ENCODE data around the gene SZRD1.
"Not testable (repeated sequence)": the region's sequence is repeated elsewhere in the genome, so short reads cannot be mapped to it uniquely, and the experiment has no call there.

SZRD1 gene, protein sequence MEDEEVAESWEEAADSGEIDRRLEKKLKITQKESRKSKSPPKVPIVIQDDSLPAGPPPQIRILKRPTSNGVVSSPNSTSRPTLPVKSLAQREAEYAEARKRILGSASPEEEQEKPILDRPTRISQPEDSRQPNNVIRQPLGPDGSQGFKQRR

DNA sequence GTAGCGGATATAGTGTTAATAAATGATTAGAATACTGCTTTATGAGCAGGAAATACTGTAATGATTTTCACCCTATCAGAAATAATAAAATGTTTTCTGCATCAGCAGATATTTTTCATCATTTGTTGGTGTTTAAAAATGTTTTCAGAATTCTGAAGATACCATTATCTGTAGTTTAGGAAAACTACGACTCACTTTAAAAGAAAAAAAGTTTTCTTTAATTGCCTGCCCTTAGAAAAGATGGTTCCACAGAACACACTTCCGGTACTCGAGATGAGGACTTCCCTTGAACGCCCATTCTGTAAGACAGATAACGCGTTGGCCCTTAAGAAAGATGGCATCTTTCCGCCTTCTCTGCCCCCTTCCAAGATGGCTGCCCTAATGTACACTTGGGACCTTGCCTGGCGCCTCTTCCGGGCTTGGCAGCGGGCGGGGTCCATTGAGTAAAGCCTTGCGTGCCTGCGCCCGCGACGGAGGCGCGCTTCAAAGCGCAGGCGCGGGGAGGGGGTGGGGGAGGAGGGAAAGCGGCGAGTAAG lies at the start of gene SZRD1:
Gene SZRD1, plus strand, starts transcription at position 521 of the 536 bp plus-strand sequence. CDS start 16 bp downstream, outside the sequence.
- DNase-seq (ENCODE audit: low read depth) = peak; percentile 95

DNA sequence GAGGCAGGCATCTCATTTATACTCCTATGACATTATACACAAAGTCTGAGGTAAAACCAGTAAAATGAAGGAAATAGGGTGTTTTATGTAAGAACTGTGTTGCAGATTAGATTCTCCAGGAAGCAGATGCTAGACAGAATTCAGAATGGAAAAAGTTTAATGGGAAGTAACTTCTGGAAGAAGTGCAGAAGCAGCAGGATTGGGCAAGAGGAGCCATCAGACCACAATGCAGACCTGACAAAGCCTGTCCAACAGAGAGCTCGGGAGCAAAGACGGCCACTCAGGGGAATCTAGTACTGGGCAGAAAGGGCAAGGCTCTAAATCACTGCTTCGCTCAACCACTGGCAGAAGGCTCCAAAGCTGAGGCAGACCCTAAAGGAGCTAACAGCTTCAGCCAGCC lies 48.5 kb upstream of the SZRD1 start:
- DNase-seq (ENCODE audit: low read depth) = no peak

DNA sequence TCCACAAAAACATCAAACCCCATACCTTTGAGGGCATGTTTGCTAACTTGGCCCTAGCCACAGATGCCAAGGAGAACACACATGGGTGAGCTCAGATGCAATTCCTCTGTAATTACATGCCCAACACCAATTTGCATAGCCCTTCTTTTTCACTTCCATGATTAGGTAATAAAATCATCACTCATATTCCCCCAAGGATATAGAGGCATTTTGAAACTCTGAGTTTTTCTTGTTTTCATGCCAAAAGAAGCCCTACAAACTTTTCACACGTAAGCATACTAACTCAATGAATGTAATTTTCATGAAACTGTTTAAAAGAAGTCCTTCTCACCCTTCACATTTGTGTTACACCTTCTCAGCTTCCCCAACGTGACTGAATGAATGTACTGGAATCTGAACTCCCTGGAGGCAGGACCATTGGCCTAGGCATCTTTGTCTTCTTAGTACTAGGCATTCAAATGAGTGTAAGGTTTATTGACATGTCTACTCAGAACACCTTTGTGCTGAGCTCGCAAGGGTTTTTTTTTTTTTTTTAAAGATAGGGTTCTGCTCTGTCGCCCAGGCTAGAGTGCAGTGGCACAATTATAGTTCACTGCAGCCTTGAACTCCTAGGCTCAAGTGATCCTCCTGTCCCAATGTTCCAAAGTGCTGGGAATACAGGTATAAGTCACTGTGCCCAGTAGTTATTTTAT lies 45.7 kb upstream of the SZRD1 start:
- DNase-seq (ENCODE audit: low read depth) = no peak

DNA sequence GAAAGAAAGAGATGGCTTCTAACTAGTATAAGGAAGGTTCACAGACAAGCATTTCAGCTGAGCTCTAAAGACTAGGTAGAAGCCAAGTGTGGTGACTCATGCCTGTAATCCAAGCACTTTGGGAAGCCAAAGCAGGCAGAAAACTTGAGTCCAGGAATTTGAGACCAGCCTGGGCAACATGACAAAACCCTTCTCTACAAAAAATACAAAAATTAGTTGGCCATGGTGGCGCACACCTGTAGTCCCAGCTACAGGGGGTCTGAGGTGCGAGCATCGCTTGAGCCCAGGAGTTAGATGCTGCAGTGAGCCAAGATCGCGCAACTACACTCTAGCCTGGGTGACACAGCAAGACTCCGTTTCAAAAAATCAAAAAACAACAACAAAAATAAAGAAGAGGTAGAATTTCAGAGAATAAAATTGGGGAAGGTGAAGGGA lies 42.6 kb upstream of the SZRD1 start:
- no peak for DNase-seq (ENCODE audit: low read depth)

DNA sequence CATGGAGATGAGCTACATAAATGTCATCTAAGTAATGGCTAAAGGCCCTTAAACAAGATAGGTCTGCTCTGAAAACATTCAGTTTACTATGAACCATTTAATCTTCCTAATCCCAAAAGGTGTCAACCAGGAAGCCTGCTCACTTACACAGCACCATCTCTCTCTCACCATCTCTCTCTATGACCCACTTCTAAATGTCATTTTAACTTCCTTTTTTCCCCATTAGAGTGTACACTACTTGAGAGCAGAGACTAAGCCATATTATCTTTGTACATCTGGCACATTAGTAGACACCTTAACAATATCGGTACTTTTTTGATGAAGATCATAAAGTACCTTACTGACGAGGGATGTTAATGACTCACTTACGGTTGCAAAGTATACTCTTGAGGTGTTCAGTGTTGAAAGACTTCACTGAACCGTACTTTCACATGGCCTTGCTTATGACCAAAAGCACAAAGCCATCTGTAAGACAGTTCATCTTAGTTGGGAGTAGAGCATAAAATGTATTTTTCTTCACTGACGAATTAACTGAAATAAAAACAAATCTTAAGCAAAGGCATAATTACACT lies 40.1 kb upstream of the SZRD1 start:
- no peak for DNase-seq (ENCODE audit: low read depth)

DNA sequence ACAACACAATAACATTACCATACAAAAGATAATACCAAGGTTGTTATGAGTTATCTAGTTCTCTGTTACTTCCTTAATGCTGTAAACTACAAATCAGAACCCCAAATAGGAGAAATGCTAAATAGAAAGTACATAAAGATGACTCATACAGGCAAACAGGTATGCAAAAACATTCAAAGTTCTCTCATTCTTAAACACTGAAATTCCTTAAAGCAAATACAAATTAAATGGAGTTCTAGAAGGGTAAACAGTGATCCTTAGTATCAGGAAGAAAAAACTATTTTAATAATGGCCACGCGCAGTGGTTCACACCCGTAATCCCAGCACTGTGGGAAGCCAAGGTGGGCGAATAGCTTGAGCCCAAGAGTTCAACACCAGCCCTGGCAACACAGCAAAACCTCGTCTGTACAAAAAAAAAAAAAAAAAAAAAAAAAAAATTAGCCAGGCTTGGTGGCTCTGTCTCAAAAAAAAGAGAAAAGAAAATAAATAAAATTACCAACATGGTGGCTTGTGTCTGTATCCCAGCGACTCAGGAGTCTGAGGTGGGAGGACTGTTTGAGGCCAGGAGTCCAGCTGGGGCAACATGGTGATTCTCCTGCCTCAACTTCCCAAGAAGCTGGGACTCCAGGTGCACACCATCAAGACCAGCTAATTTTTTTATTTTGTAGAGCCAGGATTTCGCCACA lies 32.2 kb upstream of the SZRD1 start:
- DNase-seq (ENCODE audit: low read depth) = no peak

DNA sequence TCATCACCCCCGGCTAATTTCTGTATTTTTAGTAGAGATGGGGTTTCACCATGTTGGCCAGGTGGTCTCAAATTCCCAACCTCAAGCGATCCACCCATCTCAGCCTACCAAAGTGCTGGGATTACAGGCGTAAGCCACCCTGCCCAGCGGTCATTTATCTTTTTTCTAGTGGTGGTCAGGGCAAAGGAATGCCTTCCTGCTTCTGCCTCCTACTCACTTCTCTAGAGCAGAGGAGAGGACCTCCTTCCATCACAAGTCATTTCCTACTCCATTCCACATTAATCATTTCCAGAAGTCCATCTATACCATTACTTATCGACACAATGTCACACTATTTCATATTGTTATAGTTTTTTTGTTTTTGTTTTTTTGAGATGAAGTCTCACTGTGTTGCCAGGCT lies 28.1 kb upstream of the SZRD1 start:
- no peak for DNase-seq (ENCODE audit: low read depth)

DNA sequence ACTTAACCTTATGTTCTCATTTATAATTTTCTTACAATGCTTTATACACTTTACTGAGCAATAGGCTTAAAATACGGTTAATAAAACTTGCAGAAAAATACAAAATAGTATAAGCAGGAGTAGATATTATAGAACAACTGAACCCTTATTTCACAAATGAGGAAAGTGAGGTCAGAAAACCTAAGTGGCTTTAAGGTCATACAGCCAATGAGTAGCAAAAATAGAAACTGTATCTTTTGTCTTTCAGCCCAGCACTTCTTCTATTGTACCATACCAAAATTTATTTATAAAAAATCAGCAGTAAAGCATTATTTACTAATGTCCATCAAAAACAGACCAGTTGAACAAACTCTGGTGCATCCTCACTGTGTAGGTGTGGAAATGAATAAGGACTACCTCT lies 26.4 kb upstream of the SZRD1 start:
- no peak for DNase-seq (ENCODE audit: low read depth)

DNA sequence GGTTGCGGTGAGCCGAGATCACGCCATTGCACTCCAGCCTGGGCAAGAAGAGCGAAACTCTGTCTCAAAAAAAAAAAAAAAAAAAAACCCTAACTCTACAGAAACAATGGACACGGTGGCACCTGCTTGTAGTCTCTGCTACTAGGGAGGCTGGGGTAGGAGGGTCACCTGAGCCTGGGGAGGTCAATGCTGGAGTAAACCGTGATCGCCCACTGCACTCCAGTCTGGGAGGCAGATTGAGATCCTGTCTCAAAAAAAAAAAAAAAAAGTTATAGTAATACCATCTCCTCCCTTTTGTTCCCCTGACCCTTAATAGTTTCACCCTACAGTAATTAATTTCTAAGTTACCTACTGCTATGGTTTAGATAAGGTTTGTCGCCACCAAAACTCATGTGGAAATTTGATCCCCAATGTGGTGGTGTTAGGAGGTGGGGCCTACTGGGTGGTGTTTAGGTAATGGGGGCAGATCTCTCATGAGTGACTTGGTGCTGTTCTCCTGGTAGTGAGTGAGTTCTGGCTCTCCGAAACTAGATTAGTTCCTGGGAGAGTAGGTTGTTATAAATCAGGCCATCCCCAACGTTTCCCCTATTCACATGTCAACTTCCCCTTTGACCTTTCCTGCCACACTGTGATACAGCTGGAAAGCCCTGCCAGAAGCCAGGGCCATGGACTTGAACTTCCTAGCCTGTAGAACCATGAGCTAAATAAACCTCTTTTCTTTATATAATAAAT lies 24.5 kb upstream of the SZRD1 start:
- DNase-seq (ENCODE audit: low read depth) = no peak

DNA sequence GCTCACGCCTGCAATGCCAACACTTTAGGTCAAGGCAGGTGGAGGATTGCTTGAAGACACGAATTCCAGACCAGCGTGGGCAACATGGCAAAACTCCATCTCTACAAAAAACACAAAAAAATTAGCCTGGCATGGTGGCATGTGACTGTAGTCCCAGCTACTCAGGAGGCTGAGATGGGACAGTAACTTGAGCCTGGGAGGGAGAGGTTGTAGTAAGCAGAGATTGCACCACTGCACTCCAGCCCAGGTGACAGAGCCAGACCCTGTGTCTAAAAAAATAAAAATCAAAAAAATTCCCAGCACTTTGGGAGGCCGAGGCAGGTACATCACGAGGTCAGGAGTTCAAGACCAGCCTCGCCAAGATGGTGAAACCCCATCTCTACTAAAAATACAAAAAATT lies 23.8 kb upstream of the SZRD1 start:
- DNase-seq (ENCODE audit: low read depth) = not testable (repeated sequence)

DNA sequence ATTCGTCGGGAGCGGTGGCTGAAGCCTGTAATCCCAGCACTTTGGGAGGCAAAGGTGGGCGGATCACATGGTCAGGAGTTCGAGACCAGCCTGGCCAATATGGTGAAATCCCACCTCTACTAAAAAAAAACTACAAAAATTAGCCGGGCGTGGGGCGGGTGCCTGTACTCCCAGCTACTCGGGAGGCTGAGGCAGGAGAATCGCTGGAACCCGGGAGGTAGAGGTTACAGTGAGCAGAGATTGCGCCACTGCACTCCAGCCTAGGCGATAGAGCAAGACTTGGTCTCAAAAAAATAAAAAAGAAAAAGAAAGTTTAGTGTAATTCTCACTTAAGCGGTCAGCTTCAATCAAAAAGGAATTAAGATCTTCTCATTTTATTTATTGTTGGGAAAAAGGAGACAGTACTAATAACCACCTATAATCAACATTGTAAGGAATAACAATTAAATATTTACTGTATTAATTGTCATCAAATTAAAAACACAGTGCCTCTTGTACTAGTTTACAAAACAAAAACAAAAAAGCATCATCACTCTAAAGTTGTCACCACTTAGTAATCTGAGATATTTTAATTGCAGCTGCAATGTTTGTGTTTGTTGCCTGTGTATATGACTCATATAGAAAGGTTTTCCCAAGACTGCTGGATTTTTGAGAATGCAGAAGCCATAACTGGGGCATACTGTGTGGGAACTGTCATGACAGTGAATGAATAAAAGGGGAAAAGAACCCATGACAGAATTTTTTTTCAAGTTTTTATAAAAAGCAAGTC lies 18.4 kb upstream of the SZRD1 start:
- DNase-seq (ENCODE audit: low read depth) = no peak

DNA sequence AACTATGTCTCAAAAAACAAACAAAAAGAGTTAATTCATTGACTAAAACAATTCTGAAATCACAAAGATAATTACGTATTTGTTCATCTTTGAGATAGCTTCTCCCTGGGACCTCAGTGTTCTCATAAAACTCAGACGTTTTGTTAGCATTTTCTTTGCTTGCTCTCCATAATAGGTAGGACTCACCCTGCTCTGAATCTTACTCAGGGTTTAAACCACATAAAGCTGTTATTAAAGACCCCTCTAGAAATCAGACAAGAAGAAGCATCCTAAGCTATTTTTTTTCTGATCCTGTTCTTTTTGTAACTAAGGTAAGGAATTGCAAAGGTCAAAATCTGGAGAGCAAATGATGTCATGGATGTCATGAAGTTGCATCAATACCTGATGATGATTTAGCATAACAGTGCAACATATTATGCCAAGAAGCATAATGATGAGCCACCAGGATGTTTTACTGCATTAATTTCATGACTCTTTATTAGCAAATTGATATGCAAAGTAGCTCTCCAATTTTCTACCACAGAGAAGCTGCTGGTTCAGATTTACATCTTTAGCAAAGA lies 17.1 kb upstream of the SZRD1 start:
- DNase-seq (ENCODE audit: low read depth) = no peak

DNA sequence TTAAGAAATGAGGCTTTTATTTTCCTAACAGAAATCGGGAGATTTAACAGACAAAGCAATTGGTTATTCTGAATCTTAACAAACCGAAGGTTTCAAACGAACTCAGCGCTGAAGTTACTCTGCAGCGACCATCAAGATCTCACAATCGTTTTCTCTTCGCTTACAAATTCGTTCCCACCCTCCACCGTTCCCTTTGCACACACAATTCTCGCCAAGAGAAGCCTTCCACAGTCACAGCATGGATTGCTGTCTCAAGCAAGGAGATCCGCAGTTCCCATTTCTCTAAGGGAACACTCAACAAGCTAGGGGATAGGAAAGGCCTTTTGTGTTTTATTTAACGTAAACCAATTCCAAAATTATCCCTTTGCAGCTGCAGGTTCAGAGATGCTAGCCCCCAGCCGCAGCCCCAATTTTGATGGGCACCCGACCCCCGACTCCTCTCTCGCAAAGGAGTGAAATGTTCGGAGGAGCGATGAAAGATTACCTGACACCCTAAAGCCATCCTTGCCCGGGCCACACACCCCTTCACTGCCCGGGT lies 15.5 kb upstream of the SZRD1 start:
- no peak for DNase-seq (ENCODE audit: low read depth)

DNA sequence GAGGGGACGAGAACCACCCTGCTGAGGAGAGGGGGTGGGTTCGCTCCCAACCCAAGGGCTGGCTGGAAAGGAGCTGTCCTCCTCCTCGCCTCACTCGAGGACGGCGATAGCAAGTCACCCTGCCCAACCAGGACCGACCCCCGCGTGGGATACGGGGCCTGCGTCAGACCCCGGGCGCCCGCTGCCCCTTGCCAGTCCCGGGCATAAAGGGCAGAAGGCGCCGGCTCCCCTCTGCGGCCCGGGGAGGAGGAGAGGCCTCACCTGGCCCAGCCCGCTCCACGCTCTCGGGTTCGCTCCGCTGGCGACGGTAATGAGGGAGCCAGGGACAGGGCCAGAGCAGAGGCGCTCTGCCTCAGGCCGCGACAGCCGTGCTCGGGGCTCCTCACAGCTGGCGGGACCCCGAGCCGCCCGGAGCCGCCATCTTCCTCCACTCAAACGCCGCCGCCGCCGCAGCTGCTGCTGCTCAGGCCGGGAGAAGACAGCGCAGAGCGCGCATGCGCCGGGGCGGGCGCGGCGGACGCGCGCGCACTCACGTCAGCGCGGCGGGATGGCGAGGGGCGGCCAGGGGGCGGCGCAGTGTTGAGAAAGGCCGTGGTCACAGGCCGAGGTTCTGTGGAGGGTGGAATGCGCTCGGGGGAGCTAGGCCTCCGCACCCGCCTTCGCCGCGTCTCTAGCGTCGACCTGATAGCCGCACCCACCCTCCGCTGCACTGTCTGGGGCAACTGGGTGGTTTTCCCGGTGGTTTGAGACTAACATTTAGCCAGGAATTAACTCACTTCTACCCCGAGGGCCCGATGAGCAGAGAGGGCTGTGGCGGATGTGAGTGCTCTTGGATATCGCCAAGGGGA lies 14.8 kb upstream of the SZRD1 start, which contains the start of gene FBXO42:
Gene FBXO42, minus strand, starts transcription at position 487 of the 848 bp plus-strand sequence. CDS start 37,062 bp downstream, outside the sequence.
- DNase-seq (ENCODE audit: low read depth) = peak; percentile 85

DNA sequence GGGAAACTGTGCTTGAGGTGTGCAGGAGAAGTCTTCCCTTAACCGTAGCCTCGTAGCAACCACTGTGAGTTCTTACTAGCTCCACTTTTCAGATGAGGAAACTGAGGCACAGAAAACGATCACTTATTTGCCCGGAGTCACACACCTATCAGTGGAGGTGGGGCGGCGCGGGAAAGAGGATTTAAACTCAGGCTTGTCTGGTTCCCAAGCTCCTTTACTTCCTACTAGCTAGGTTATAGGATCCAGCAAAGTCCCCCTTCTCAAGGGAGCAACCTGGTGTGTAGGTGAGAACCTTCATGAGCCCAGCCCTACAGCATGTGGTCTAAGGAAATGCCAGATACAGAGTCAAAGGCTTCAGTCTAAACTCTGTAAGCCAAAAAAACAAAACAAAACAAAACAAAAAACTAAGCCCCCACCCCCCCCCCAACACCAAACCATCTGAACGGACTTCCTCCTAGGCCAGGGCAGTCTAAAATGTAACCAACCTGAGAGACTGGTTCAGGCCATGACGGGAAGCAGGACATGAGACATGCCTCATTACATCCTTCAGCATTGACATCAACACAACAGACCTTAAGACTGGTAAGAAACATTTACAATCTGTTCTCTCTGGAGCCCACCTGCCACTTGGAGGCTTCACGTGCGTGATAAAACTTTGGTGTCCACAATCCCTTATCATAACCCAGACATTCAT lies 14.1 kb upstream of the SZRD1 start:
- DNase-seq (ENCODE audit: low read depth) = no peak

DNA sequence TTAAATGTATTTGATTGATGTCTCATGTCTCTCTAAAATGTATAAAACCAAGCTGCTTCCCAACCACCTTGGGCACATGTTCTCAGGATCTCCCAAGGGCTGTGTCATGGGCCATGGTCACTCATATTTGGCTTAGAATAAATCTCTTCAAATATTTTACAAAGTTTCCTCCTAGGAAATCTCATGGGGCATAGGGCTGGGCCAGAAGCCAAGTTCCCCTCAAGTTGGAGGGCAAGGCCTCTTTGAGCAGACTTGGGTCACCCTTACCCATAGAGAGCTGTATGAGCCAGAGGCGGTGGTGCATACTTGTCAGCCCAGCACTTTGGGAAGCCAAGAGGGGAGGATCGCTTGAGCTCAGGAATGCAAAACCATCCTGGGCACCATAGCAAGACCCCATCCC lies 12.4 kb upstream of the SZRD1 start:
- no peak for DNase-seq (ENCODE audit: low read depth)

DNA sequence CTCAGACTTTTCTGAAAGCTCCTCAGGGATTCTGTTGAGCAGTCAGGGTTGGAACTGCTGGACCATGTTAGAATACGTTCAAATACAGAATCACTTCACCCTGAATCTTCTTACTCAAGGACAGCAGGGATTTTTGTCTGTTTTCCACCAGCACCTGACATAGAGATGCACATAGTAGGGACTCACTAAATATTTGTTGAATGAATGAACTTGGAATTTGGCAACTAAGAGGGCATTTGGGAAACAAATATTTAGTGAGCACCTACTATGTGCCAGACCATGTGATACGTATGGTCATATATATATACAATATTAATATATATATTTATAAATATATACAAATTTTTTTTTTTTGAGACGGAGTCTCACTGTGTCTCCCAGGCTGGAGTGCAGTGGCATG lies 10.2 kb upstream of the SZRD1 start:
- DNase-seq (ENCODE audit: low read depth) = no peak

DNA sequence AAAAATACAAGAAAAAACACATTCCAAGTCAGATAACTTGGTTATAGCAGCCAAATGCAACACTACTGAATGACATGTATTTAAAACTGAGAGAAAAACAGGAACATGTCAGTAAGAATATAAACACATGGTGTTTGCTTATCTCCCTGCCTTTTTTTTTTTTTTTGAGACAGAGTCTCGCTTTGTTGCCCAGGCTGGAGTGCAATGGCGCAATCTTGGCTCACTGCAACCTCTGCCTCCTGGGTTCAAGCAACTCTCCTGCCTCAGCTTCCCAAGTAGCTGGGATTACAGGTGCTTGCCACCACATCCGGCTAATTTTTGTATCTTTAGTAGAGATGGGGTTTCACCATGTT lies 1.9 kb upstream of the SZRD1 start:
- not testable (repeated sequence) for DNase-seq (ENCODE audit: low read depth)

Measured in T-helper 22 cell (primary cell).